ENCODE measurements around the gene SMAD2.
A peak's percentile ranks its signal among the peaks of the same experiment; 100 is the strongest.

SMAD2 gene

GRCh38 chr18:47928466-47928865 is 2.0 kb downstream of the SMAD2 start:
- no peak overlapping the region for H3K4ac ChIP-seq (ENCODE audit: low read length)
- H2BK12ac ChIP-seq (ENCODE audit: low read length) = no peak overlapping the region
- no peaks in the 10 kb centered on the region for H3K27me3 ChIP-seq (ENCODE audit: control insufficient read depth in 3 of 3, insufficient read depth in 3 of 3, low read depth in 1 of 3, low read length in 3 of 3)
- H2BK5ac ChIP-seq (ENCODE audit: low read length) = no peak overlapping the region
- no peaks in the 10 kb centered on the region for H3K36me3 ChIP-seq (replicated peaks in 1 of 2; ENCODE audit: control insufficient read depth in 2 of 2, insufficient read depth in 2 of 2, low read length in 2 of 2)
- no CpG with 5 or more reads among the region's 3 CpGs for WGBS, 2 donors (ENCODE audit: extremely low coverage in 2 of 2, insufficient read length in 2 of 2, insufficient replicate concordance in 1 of 2)
- H2BK120ac ChIP-seq (ENCODE audit: low read depth, low read length) = no peak overlapping the region
- no peak overlapping the region for H3K14ac ChIP-seq (ENCODE audit: low read length)
- H3K4me1 ChIP-seq (ENCODE audit: control insufficient read depth in 2 of 2, insufficient read depth in 1 of 2, low read depth in 1 of 2, low read length in 2 of 2) = peaks cover 7 to 9% of the 10 kb centered on the region in 2 donors
- no peak overlapping the region for H4K8ac ChIP-seq (ENCODE audit: low read depth, low read length)
- H3K4me3 ChIP-seq (ENCODE audit: low read length in 2 of 2) = peak overlapping the region in 1 of 2 donors; percentile 69
- H4K91ac ChIP-seq (ENCODE audit: low read depth, low read length, poor library complexity) = no peak overlapping the region
- H3K23ac ChIP-seq (ENCODE audit: low read depth, low read length, poor library complexity) = no peak overlapping the region
- H2AK5ac ChIP-seq (ENCODE audit: low read depth, low read length) = no peak overlapping the region
- no peak for DNase-seq (ENCODE audit: low spot score)
- no peak overlapping the region for H3K4me2 ChIP-seq (ENCODE audit: insufficient read depth, low read length, poor library complexity, severe bottlenecking)
- no peak overlapping the region for H3K18ac ChIP-seq (ENCODE audit: low read length)
- no peak overlapping the region for H2BK15ac ChIP-seq (ENCODE audit: low read length)
- H3K79me1 ChIP-seq (ENCODE audit: low read depth, low read length) = peaks cover 1% of the 10 kb centered on the region
- H3K9ac ChIP-seq (ENCODE audit: low read depth, low read length, poor library complexity) = no peak overlapping the region
- no peak overlapping the region for H2AFZ ChIP-seq (ENCODE audit: low read length)
- H3K9me3 ChIP-seq (replicated peaks in 1 of 2; ENCODE audit: control insufficient read depth in 2 of 2, insufficient read depth in 1 of 2, low read depth in 1 of 2, low read length in 2 of 2) = peaks cover 0 to 3% of the 10 kb centered on the region in 2 donors
- H3K27ac ChIP-seq (replicated peaks; ENCODE audit: low read length) = no peak overlapping the region

DNA sequence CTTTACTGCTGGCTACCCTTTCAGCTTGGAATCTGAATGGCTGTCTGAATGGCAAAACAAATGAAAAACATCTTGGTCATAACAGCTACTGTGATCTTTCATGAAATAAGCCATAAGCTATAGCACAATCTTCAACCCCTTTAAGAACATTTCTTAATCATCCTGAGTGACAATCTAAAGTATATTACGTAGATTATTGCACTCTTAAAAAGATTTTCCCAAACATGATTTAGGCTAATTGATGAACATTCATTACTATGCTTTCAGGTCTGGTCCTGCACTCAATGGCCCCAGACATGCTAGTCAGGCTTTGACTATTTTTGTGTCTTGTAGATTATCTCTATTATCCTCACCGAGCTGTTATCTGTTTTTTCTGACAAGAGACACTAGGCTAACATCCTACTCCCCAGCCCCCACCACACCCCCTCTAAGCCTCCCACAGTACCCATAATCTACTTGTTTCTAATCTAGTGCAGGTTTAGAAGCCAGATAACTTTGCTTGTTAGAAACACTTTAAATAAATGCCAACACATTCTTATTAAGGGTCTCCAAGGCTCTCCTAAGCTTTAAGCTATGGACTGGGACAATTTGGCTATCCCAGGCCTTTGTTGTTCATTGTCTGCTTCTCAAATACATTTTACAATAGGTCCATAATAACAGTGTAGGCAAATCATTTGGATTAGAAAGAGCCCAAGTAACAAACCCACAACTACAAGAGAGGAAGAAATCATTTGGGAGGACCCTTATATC is 4.2 kb downstream of the SMAD2 start:
- H2BK12ac ChIP-seq (ENCODE audit: low read length) = no peak overlapping the region
- no peak overlapping the region for H4K91ac ChIP-seq (ENCODE audit: low read depth, low read length, poor library complexity)
- no peaks in the 10 kb centered on the region for H3K27me3 ChIP-seq (ENCODE audit: control insufficient read depth in 3 of 3, insufficient read depth in 3 of 3, low read depth in 1 of 3, low read length in 3 of 3)
- no peak overlapping the region for H3K4me2 ChIP-seq (ENCODE audit: insufficient read depth, low read length, poor library complexity, severe bottlenecking)
- H3K14ac ChIP-seq (ENCODE audit: low read length) = no peak overlapping the region
- no CpG with 5 or more reads among the region's 2 CpGs for WGBS, 2 donors (ENCODE audit: extremely low coverage in 2 of 2, insufficient read length in 2 of 2, insufficient replicate concordance in 1 of 2)
- H3K36me3 ChIP-seq (replicated peaks in 1 of 2; ENCODE audit: control insufficient read depth in 2 of 2, insufficient read depth in 2 of 2, low read length in 2 of 2) = no peaks in the 10 kb centered on the region
- H3K4me3 ChIP-seq (ENCODE audit: low read length in 2 of 2) = no peak overlapping the region
- H2AFZ ChIP-seq (ENCODE audit: low read length) = no peak overlapping the region
- H2BK5ac ChIP-seq (ENCODE audit: low read length) = no peak overlapping the region
- DNase-seq (ENCODE audit: low spot score) = no peak
- H2BK120ac ChIP-seq (ENCODE audit: low read depth, low read length) = no peak overlapping the region
- no peak overlapping the region for H2BK15ac ChIP-seq (ENCODE audit: low read length)
- H3K9ac ChIP-seq (ENCODE audit: low read depth, low read length, poor library complexity) = no peak overlapping the region
- H3K4me1 ChIP-seq (ENCODE audit: control insufficient read depth in 2 of 2, insufficient read depth in 1 of 2, low read depth in 1 of 2, low read length in 2 of 2) = peaks cover 4 to 7% of the 10 kb centered on the region in 2 donors
- H3K27ac ChIP-seq (replicated peaks; ENCODE audit: low read length) = no peak overlapping the region
- H3K79me1 ChIP-seq (ENCODE audit: low read depth, low read length) = peaks cover 1% of the 10 kb centered on the region
- no peak overlapping the region for H3K23ac ChIP-seq (ENCODE audit: low read depth, low read length, poor library complexity)
- no peak overlapping the region for H2AK5ac ChIP-seq (ENCODE audit: low read depth, low read length)
- H3K9me3 ChIP-seq (replicated peaks in 1 of 2; ENCODE audit: control insufficient read depth in 2 of 2, insufficient read depth in 1 of 2, low read depth in 1 of 2, low read length in 2 of 2) = no peaks in the 10 kb centered on the region
- no peak overlapping the region for H3K4ac ChIP-seq (ENCODE audit: low read length)
- H3K18ac ChIP-seq (ENCODE audit: low read length) = no peak overlapping the region
- no peak overlapping the region for H4K8ac ChIP-seq (ENCODE audit: low read depth, low read length)

- H3K4me2 ChIP-seq (ENCODE audit: insufficient read depth, low read length, poor library complexity, severe bottlenecking) = no peak overlapping the region
- peaks cover 0 to 3% of the 10 kb centered on the region in 2 donors for H3K9me3 ChIP-seq (replicated peaks in 1 of 2; ENCODE audit: control insufficient read depth in 2 of 2, insufficient read depth in 1 of 2, low read depth in 1 of 2, low read length in 2 of 2)
- no peak overlapping the region for H2BK120ac ChIP-seq (ENCODE audit: low read depth, low read length)
- H3K36me3 ChIP-seq (replicated peaks in 1 of 2; ENCODE audit: control insufficient read depth in 2 of 2, insufficient read depth in 2 of 2, low read length in 2 of 2) = peaks cover 0 to 10% of the 10 kb centered on the region in 2 donors
- H3K4me1 ChIP-seq (ENCODE audit: control insufficient read depth in 2 of 2, insufficient read depth in 1 of 2, low read depth in 1 of 2, low read length in 2 of 2) = peaks cover 0 to 16% of the 10 kb centered on the region in 2 donors
- H4K8ac ChIP-seq (ENCODE audit: low read depth, low read length) = no peak overlapping the region
- no peak overlapping the region for H2BK15ac ChIP-seq (ENCODE audit: low read length)
- H3K18ac ChIP-seq (ENCODE audit: low read length) = no peak overlapping the region
- no peak overlapping the region for H2BK12ac ChIP-seq (ENCODE audit: low read length)
- H3K14ac ChIP-seq (ENCODE audit: low read length) = no peak overlapping the region
- H3K4me3 ChIP-seq (ENCODE audit: low read length in 2 of 2) = no peak overlapping the region
- DNase-seq (ENCODE audit: low spot score) = no peak
- H3K27me3 ChIP-seq (ENCODE audit: control insufficient read depth in 3 of 3, insufficient read depth in 3 of 3, low read depth in 1 of 3, low read length in 3 of 3) = no peaks in the 10 kb centered on the region
- no peak overlapping the region for H2BK5ac ChIP-seq (ENCODE audit: low read length)
- no peaks in the 10 kb centered on the region for H3K79me1 ChIP-seq (ENCODE audit: low read depth, low read length)
- H3K23ac ChIP-seq (ENCODE audit: low read depth, low read length, poor library complexity) = no peak overlapping the region
- H4K91ac ChIP-seq (ENCODE audit: low read depth, low read length, poor library complexity) = no peak overlapping the region
- H3K9ac ChIP-seq (ENCODE audit: low read depth, low read length, poor library complexity) = no peak overlapping the region
- WGBS, 2 donors (ENCODE audit: extremely low coverage in 2 of 2, insufficient read length in 2 of 2, insufficient replicate concordance in 1 of 2) = no CpG with 5 or more reads among the region's 6 CpGs
- no peak overlapping the region for H3K27ac ChIP-seq (replicated peaks; ENCODE audit: low read length)
- no peak overlapping the region for H2AFZ ChIP-seq (ENCODE audit: low read length)
- H3K4ac ChIP-seq (ENCODE audit: low read length) = no peak overlapping the region
- no peak overlapping the region for H2AK5ac ChIP-seq (ENCODE audit: low read depth, low read length)
These were observed 10.5 kb downstream of the SMAD2 start for GRCh38 chr18:47919916-47920315.

DNA sequence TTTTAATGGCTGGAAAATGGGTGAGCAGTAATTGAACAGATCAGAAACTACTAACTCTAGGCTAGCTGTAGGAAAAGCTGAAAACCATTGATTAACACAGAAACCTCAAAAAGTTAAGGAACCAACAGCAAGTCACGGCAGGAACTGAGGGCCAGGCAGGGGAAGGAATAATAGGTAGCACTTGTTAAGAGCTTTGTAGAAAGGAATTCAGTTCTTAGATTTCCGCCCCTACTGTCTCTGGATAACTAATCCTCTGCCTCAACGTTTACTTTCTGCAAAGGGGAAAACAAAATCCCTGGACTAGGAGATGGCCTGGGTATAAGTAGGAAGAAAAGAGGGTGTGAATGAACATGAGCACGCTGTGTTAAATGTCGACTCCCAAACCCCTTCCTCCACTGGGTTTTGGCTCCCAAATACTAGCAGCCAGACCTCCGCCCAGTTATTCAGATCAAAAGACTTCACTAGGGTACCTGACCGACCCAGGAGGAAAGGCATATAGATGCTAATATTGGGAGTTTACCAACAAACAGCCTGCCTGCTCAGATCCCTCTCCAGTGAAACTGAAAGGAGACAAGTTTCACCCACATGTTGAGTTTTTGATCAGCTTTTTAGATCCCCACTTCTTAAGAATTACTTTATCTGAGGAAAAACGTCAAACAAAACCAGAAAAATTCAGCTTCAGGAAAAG is 12.4 kb downstream of the SMAD2 start:
- Histone ChIP-seq H4K8ac (ENCODE audit: low read depth, low read length) (no peak overlapping the region), H3K9me3 (replicated peaks in 1 of 2; ENCODE audit: control insufficient read depth in 2 of 2, insufficient read depth in 1 of 2, low read depth in 1 of 2, low read length in 2 of 2) (peaks cover 0 to 3% of the 10 kb centered on the region in 2 donors), H2BK12ac (ENCODE audit: low read length) (no peak overlapping the region), H4K91ac (ENCODE audit: low read depth, low read length, poor library complexity) (no peak overlapping the region), H3K27me3 (ENCODE audit: control insufficient read depth in 3 of 3, insufficient read depth in 3 of 3, low read depth in 1 of 3, low read length in 3 of 3) (no peaks in the 10 kb centered on the region), H3K27ac (replicated peaks; ENCODE audit: low read length) (peak overlapping the region; percentile 69), H3K4me1 (ENCODE audit: control insufficient read depth in 2 of 2, insufficient read depth in 1 of 2, low read depth in 1 of 2, low read length in 2 of 2) (peaks cover 0 to 17% of the 10 kb centered on the region in 2 donors), H3K79me1 (ENCODE audit: low read depth, low read length) (no peaks in the 10 kb centered on the region), H3K36me3 (replicated peaks in 1 of 2; ENCODE audit: control insufficient read depth in 2 of 2, insufficient read depth in 2 of 2, low read length in 2 of 2) (peaks cover 0 to 10% of the 10 kb centered on the region in 2 donors), H3K14ac (ENCODE audit: low read length) (no peak overlapping the region), H3K4me3 (ENCODE audit: low read length in 2 of 2) (no peak overlapping the region), H2AFZ (ENCODE audit: low read length) (no peak overlapping the region), H3K23ac (ENCODE audit: low read depth, low read length, poor library complexity) (no peak overlapping the region), H2BK120ac (ENCODE audit: low read depth, low read length) (no peak overlapping the region), H3K4ac (ENCODE audit: low read length) (no peak overlapping the region), H2AK5ac (ENCODE audit: low read depth, low read length) (no peak overlapping the region), H3K9ac (ENCODE audit: low read depth, low read length, poor library complexity) (no peak overlapping the region), H2BK15ac (ENCODE audit: low read length) (no peak overlapping the region), H2BK5ac (ENCODE audit: low read length) (no peak overlapping the region), H3K4me2 (ENCODE audit: insufficient read depth, low read length, poor library complexity, severe bottlenecking) (peak overlapping the region; percentile 35), H3K18ac (ENCODE audit: low read length) (no peak overlapping the region)
- WGBS, 2 donors (ENCODE audit: extremely low coverage in 2 of 2, insufficient read length in 2 of 2, insufficient replicate concordance in 1 of 2) = no CpG with 5 or more reads among the region's 8 CpGs
- DNase-seq (ENCODE audit: low spot score) = no peak
